ENCODE measurements around the gene CAPRIN2. TPM values are rescaled to one million over a fixed set of nuclear protein-coding genes. Genes with fewer than 3 reads are reported as not detected.

CAPRIN2 gene
- polyA plus RNA-seq, 3 donors = 1.4 to 10.3 (median 2.0) TPM

DNA sequence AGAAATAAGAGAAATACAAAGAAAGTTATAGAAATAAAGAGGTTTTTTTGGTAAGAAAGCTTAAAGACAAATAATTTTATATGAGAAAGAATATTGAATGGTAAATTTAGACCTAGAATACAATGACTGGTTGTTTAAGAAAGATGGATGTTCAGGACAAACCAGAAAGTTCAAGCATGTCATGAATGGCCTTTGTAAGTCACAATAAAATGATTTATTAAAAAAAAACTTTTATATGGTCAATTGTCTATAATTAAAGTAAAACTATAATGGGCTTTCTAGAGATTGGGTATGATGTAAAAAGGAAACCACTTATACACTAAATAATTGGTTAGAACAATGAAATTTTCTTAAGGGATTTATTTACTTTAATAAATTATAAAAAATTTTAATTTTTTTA is 19.8 kb upstream of the CAPRIN2 start:
- H3K27ac Mint-ChIP-seq = no peak overlapping the region
- H3K27me3 Mint-ChIP-seq (ENCODE audit: low read depth in 3 of 3) = peaks cover 0 to 3% (median 2%) of the 10 kb centered on the region in 3 donors
- H3K9me3 Mint-ChIP-seq = peaks cover 4 to 17% (median 11%) of the 10 kb centered on the region in 7 donors
- no peak overlapping the region for H3K4me3 Mint-ChIP-seq
- Histone ChIP-seq H3K4me2 (replicated peaks; ENCODE audit: extremely low read depth, low read length, poor library complexity, severe bottlenecking) (no peak overlapping the region), H4K20me1 (ENCODE audit: insufficient read depth, low read length) (no peaks in the 10 kb centered on the region), H3K4me3 (replicated peaks in 1 of 3; ENCODE audit: low read depth in 2 of 3, low read length in 3 of 3) (no peak overlapping the region), H3K9me3 (replicated peaks in 1 of 2; ENCODE audit: control insufficient read depth in 1 of 2, insufficient read depth in 1 of 2, low read length in 2 of 2) (peaks cover 6 to 16% of the 10 kb centered on the region in 2 donors), H3K36me3 (replicated peaks in 1 of 2; ENCODE audit: control insufficient read depth in 1 of 2, insufficient read depth in 2 of 2, low read length in 2 of 2) (no peaks in the 10 kb centered on the region), H3K9ac (ENCODE audit: insufficient read depth, low read length, poor library complexity, severe bottlenecking) (no peak overlapping the region), H2AFZ (ENCODE audit: insufficient read depth, low read depth, low read length, poor library complexity, severe bottlenecking) (no peak overlapping the region), H3K4me1 (ENCODE audit: control insufficient read depth in 1 of 2, insufficient read depth in 2 of 2, low read length in 2 of 2) (no peaks in the 10 kb centered on the region), H3K27me3 (ENCODE audit: control insufficient read depth in 2 of 2, insufficient read depth in 2 of 2, low read length in 2 of 2) (no peaks in the 10 kb centered on the region), H3K27ac (ENCODE audit: low read depth in 1 of 2, low read length in 2 of 2) (no peak overlapping the region), H3K79me2 (ENCODE audit: insufficient read depth, low read length) (no peaks in the 10 kb centered on the region)
- no peak for DNase-seq
- H3K4me1 Mint-ChIP-seq = no peaks in the 10 kb centered on the region
- H3K36me3 Mint-ChIP-seq = no peaks in the 10 kb centered on the region
- TF ChIP-seq, protein P1, sequence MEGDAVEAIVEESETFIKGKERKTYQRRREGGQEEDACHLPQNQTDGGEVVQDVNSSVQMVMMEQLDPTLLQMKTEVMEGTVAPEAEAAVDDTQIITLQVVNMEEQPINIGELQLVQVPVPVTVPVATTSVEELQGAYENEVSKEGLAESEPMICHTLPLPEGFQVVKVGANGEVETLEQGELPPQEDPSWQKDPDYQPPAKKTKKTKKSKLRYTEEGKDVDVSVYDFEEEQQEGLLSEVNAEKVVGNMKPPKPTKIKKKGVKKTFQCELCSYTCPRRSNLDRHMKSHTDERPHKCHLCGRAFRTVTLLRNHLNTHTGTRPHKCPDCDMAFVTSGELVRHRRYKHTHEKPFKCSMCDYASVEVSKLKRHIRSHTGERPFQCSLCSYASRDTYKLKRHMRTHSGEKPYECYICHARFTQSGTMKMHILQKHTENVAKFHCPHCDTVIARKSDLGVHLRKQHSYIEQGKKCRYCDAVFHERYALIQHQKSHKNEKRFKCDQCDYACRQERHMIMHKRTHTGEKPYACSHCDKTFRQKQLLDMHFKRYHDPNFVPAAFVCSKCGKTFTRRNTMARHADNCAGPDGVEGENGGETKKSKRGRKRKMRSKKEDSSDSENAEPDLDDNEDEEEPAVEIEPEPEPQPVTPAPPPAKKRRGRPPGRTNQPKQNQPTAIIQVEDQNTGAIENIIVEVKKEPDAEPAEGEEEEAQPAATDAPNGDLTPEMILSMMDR (IDR thresholded peaks at IDR 0.05) = no peak
- intact Hi-C loops (cut with micrococcal nuclease) = no loop called here

DNA sequence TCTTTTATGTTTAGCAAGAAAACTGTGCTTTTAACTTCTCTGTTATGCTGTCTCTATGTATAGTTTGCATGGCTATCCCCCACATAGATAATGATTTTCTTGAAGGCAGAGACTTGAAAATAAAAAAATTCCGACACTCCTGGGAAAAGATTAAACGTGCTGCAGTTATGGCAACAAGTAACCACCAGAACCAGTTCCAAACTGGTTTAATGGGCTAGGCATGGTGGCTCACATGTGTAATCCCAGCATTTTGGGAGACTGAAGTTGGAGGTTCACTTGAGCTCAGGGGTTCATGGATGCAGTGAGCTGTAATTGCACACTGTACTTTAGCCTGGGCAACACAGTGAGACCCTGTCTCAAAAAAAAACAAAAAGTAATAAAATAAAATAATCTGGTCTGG is 15.1 kb upstream of the CAPRIN2 start:
- Histone ChIP-seq H3K27me3 (ENCODE audit: control insufficient read depth in 2 of 2, insufficient read depth in 2 of 2, low read length in 2 of 2) (no peaks in the 10 kb centered on the region), H4K20me1 (ENCODE audit: insufficient read depth, low read length) (no peaks in the 10 kb centered on the region), H3K9ac (ENCODE audit: insufficient read depth, low read length, poor library complexity, severe bottlenecking) (no peak overlapping the region), H3K4me3 (replicated peaks in 1 of 3; ENCODE audit: low read depth in 2 of 3, low read length in 3 of 3) (no peak overlapping the region), H3K27ac (ENCODE audit: low read depth in 1 of 2, low read length in 2 of 2) (no peak overlapping the region), H3K9me3 (replicated peaks in 1 of 2; ENCODE audit: control insufficient read depth in 1 of 2, insufficient read depth in 1 of 2, low read length in 2 of 2) (peaks cover 0 to 8% of the 10 kb centered on the region in 2 donors), H3K79me2 (ENCODE audit: insufficient read depth, low read length) (no peaks in the 10 kb centered on the region), H3K4me2 (replicated peaks; ENCODE audit: extremely low read depth, low read length, poor library complexity, severe bottlenecking) (no peak overlapping the region), H3K36me3 (replicated peaks in 1 of 2; ENCODE audit: control insufficient read depth in 1 of 2, insufficient read depth in 2 of 2, low read length in 2 of 2) (no peaks in the 10 kb centered on the region), H2AFZ (ENCODE audit: insufficient read depth, low read depth, low read length, poor library complexity, severe bottlenecking) (no peak overlapping the region), H3K4me1 (ENCODE audit: control insufficient read depth in 1 of 2, insufficient read depth in 2 of 2, low read length in 2 of 2) (no peaks in the 10 kb centered on the region)
- H3K27me3 Mint-ChIP-seq (ENCODE audit: low read depth in 3 of 3) = peaks cover 0 to 3% (median 3%) of the 10 kb centered on the region in 3 donors
- H3K9me3 Mint-ChIP-seq = peaks cover 0 to 8% (median 6%) of the 10 kb centered on the region in 7 donors
- DNase-seq = no peak
- H3K27ac Mint-ChIP-seq = no peak overlapping the region
- intact Hi-C loops (cut with micrococcal nuclease) = no loop called here
- H3K4me1 Mint-ChIP-seq = no peaks in the 10 kb centered on the region
- WGBS (ENCODE audit: insufficient coverage) = 83% methylated on average over 1 of the region's 2 CpGs
- no peaks in the 10 kb centered on the region for H3K36me3 Mint-ChIP-seq
- no peak overlapping the region for H3K4me3 Mint-ChIP-seq
- TF ChIP-seq, protein P1 (IDR thresholded peaks at IDR 0.05) = no peak

Measured in CD14-positive monocyte (primary cell).